MG63 (cell line): Measurements from ENCODE around the gene MBD3L2B. TPM values are rescaled to one million over a fixed set of nuclear protein-coding genes. Genes with fewer than 3 reads are reported as not detected.
"Not testable (repeated sequence)": the region's sequence is repeated elsewhere in the genome, so short reads cannot be mapped to it uniquely, and the experiment has no call there.

Experiments
- DNase-seq: peaks from one replicate; pipeline ENCODE4 v3.0.0-alpha.2; 2020
- H3K27me3 ChIP-seq: fragments of 250-450 bp; sonication (Bioruptor Pico); 2 replicates; pipeline ENCODE4 v1.5.1; 2020; ENCODE audit warnings: mild to moderate bottlenecking, moderate library complexity
- H3K36me3 ChIP-seq: fragments of 250-450 bp; sonication (Bioruptor Pico); 2 replicates; pipeline ENCODE4 v1.5.1; 2020; ENCODE audit warnings: mild to moderate bottlenecking, moderate library complexity
- H3K4me3 ChIP-seq: fragments of 250-450 bp; sonication (Bioruptor Pico); 2 replicates; pipeline ENCODE4 v1.5.1; 2020; ENCODE audit warnings: mild to moderate bottlenecking, moderate library complexity
- H3K9me3 ChIP-seq: fragments of 250-450 bp; sonication (Bioruptor Pico); 2 replicates; pipeline ENCODE4 v1.5.1; 2020; ENCODE audit warnings: mild to moderate bottlenecking, moderate library complexity
- total RNA-seq: library from RNA; depleted of rRNA; stranded (reverse); fragments of >200 nt; shearing (Covaris generic); gene quantifications from 2 replicates; pipeline ENCODE4 v1.2.3, GENCODE V29; 2014; ENCODE audit warnings: low replicate concordance

Gene MBD3L2B
- total RNA-seq, 1 experiment from 2014 or later = not detected

GRCh38 chr19:7040079-7040478 lies 18.8 kb upstream of the MBD3L2B start, which contains the start of gene MBD3L4:
TSS of gene MBD3L4 (minus strand) at chr19:7040179. CDS start at chr19:7040144, 35 bp downstream.
- H3K4me3 ChIP-seq, H3K36me3 ChIP-seq, H3K27me3 ChIP-seq, H3K9me3 ChIP-seq, DNase-seq: not testable (repeated sequence)

GRCh38 chr19:7030278-7030677 lies 9.0 kb upstream of the MBD3L2B start, which contains the start of gene MBD3L5:
TSS of gene MBD3L5 (plus strand) at chr19:7030578. CDS start at chr19:7030612, 34 bp downstream.
- not testable (repeated sequence) for DNase-seq, H3K9me3 ChIP-seq

GRCh38 chr19:7028790-7029189 lies 7.6 kb upstream of the MBD3L2B start:
- DNase-seq, H3K36me3 ChIP-seq, H3K27me3 ChIP-seq, H3K9me3 ChIP-seq, H3K4me3 ChIP-seq: not testable (repeated sequence)

More at GRCh38 chr19:7030278-7030677, 9.0 kb upstream of the MBD3L2B start, which contains the start of gene MBD3L5:
- H3K4me3 ChIP-seq, H3K27me3 ChIP-seq, H3K36me3 ChIP-seq: not testable (repeated sequence)

DNA sequence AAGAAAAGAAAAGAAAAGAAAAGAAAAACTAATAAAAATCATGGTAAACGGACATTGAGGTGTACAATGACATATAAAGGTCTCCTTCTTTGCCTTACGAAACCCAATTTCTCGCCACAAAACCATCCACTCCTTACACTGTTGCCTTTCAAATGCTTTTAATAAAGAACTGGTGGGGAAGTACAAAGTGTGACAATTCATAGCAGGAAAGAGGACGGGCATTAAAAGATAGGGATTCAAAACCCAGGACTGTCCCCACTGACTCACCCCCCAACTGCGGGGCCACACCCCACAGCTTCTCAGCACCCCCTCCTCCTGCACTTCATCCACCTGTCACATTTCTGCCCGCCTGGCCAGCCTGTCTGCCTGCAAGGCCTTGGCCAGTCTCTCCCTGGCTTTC lies 2.4 kb downstream of the MBD3L2B start:
- DNase-seq = no peak
- H3K9me3 ChIP-seq = peaks cover 10% of the 10 kb centered on the region
- H3K27me3 ChIP-seq = no peaks in the 10 kb centered on the region
- H3K4me3 ChIP-seq = no peak overlapping the region
- no peaks in the 10 kb centered on the region for H3K36me3 ChIP-seq

DNA sequence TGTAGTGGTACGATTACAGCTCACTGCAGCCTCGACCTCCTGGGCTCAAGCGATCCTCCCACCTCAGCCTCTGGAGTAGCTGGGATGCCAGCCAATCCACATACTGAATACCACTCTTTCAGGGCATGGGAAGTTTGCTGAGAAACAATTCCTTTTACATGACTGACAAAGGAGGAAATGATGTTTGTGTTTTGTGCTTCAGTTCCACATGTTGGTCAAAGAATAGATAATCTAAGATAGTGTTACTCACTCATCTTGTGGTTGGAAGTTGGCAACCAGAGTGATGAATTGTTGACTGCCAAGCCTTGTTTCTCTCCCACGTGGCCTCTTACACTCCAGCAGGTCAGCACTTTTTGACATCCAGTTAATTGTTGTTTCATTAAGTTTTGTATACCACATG lies 7.6 kb downstream of the MBD3L2B start:
- no peak overlapping the region for H3K4me3 ChIP-seq

GRCh38 chr19:7010722-7011593 lies 10.3 kb downstream of the MBD3L2B start:
- Histone ChIP-seq H3K27me3 (no peaks in the 10 kb centered on the region), H3K9me3 (peaks cover 12% of the 10 kb centered on the region), H3K36me3 (no peaks in the 10 kb centered on the region), H3K4me3 (no peak overlapping the region)
- no peak for DNase-seq

More for the DNA sequence above, 7.6 kb downstream of the MBD3L2B start:
- Histone ChIP-seq H3K9me3 (peaks cover 12% of the 10 kb centered on the region), H3K36me3 (no peaks in the 10 kb centered on the region), H3K27me3 (no peaks in the 10 kb centered on the region)
- peak; percentile 84 for DNase-seq

- Histone ChIP-seq H3K4me3 (no peak overlapping the region), H3K27me3 (no peaks in the 10 kb centered on the region; the same call in 1 of the 2 replicates), H3K9me3 (0 out of 2 replicates have a peak, but pooled peaks cover 2% of the 10 kb centered on the region), H3K36me3 (no peaks in the 10 kb centered on the region)
- DNase-seq = no peak
Observed at GRCh38 chr19:7007859-7008258, 13.4 kb downstream of the MBD3L2B start.

DNA sequence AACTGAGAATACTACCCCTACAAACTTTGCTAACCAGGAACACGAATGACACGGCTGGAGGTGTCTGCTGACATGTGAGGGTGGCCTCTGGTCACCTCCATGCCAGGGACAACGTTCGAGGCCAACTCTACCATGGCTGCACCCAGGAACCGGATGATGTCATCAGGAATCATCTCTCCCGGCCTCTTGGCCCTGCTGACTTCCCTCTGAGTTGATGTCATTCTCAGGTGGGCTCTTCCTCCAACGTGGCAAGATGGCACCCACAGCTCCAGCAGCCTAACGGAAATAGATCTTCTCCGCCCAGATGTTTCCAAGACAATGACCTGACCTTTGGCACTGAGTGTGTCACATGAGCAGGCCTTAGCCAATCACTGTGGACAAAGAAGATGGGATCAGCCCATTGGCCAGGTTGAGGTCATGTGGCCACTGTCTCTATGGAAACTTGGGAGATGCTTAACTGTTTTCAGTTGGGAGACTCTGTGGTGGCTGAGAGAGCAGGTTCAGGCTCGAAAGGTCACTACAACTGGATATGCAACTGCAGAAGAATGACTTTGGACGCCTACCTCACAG lies 15.0 kb downstream of the MBD3L2B start:
- Histone ChIP-seq H3K9me3 (no peaks in the 10 kb centered on the region), H3K27me3 (peaks cover 7% of the 10 kb centered on the region), H3K36me3 (no peaks in the 10 kb centered on the region), H3K4me3 (no peak overlapping the region)
- DNase-seq = no peak

DNA sequence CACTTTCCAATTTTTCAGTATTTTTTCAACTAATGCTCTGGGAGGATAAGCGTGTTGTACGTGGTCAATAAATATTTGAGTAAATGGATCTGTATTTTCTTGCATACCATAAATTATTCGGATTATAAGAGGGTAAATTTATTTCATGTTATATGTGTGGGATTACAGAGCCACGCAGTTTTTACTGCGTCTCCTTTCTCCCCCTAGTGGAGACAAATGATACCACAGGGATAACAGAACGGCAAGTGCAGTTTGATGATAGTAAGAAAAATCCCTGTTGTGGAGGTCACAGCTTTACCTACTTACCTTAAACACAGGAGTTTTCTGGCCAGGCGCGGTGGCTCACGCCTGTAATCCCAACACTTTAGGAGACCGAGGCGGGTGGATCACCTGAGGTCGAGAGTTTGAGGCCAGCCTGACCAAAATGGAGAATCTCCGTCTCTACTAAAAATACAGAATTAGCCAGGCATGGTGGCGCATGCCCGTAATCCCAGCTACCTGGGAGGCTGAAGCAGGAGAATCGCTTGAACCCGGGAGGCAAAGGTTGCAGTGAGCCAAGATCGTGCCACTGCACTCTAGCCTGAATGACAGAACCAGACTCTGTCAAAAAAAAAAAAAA lies 16.8 kb downstream of the MBD3L2B start:
- H3K9me3 ChIP-seq = no peaks in the 10 kb centered on the region; the same call in none of the 2 replicates
- no peaks in the 10 kb centered on the region for H3K36me3 ChIP-seq
- DNase-seq = peak; percentile 11
- peaks cover 7% of the 10 kb centered on the region for H3K27me3 ChIP-seq
- H3K4me3 ChIP-seq = no peak overlapping the region

DNA sequence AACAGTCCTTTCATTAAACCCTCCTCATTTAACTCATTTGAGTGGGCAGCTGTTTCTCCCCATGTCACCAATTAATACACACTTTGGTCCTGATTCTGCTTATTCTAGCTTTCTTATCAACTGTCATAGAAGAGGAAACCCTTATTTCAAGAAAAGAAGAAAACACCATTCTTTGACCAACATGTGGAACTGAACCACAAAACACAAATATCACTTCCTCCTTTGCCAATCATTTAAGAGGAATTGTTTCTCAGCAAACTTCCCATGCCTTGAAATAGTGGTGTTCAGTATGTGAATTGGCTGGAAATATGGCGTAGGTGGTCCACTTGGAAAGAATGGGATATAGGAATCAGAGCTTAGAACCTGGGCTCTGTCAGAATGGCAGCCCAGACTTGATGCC lies 20.4 kb downstream of the MBD3L2B start:
- Histone ChIP-seq H3K27me3 (peaks cover 7% of the 10 kb centered on the region), H3K36me3 (no peaks in the 10 kb centered on the region), H3K9me3 (peaks cover 2% of the 10 kb centered on the region), H3K4me3 (no peak overlapping the region)
- no peak for DNase-seq

GRCh38 chr19:7000333-7000732 lies 20.9 kb downstream of the MBD3L2B start:
- DNase-seq = no peak
- Histone ChIP-seq H3K36me3 (no peaks in the 10 kb centered on the region), H3K9me3 (peaks cover 2% of the 10 kb centered on the region), H3K4me3 (no peak overlapping the region), H3K27me3 (peaks cover 7% of the 10 kb centered on the region)

GRCh38 chr19:6999933-7000332 lies 21.3 kb downstream of the MBD3L2B start:
- H3K27me3 ChIP-seq = peaks cover 7% of the 10 kb centered on the region
- no peaks in the 10 kb centered on the region for H3K36me3 ChIP-seq
- peaks cover 2% of the 10 kb centered on the region for H3K9me3 ChIP-seq
- no peak for DNase-seq
- H3K4me3 ChIP-seq = no peak overlapping the region

GRCh38 chr19:6997679-6998445 lies 23.4 kb downstream of the MBD3L2B start:
- H3K4me3 ChIP-seq = no peak overlapping the region
- H3K27me3 ChIP-seq = peaks cover 7% of the 10 kb centered on the region; the same call in 1 of the 2 replicates
- H3K36me3 ChIP-seq = no peaks in the 10 kb centered on the region
- DNase-seq = no peak
- peaks cover 2% of the 10 kb centered on the region for H3K9me3 ChIP-seq

DNA sequence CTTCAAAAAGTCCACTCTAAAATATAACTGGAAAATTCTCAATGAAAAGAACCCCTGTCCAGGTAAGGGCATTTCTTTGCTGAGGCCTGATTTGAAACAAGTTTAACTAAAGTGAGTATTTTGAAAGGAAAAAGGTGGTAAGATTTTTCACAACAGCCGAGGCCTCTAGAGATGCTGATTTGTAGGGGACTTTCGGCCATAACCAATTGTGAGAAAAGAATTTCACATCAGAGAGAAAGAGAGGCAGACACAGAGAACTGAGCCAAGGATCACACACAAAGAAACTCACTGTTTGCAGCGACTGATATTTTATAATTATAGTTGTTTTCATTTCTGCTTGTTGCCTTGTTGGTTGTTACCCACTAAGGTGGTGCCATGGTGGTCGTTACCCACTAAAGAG lies 24.4 kb downstream of the MBD3L2B start:
- Histone ChIP-seq H3K36me3 (no peaks in the 10 kb centered on the region), H3K9me3 (peaks cover 2% of the 10 kb centered on the region), H3K4me3 (no peak overlapping the region), H3K27me3 (no peaks in the 10 kb centered on the region; the same call in 1 of the 2 replicates)
- DNase-seq = no peak

GRCh38 chr19:6995054-6995453 lies 26.2 kb downstream of the MBD3L2B start:
- H3K27me3 ChIP-seq = peaks cover 3% of the 10 kb centered on the region; the same call in 1 of the 2 replicates
- no peaks in the 10 kb centered on the region for H3K36me3 ChIP-seq
- DNase-seq = no peak
- H3K9me3 ChIP-seq = peaks cover 2% of the 10 kb centered on the region; the same call in 1 of the 2 replicates
- H3K4me3 ChIP-seq = no peak overlapping the region

DNA sequence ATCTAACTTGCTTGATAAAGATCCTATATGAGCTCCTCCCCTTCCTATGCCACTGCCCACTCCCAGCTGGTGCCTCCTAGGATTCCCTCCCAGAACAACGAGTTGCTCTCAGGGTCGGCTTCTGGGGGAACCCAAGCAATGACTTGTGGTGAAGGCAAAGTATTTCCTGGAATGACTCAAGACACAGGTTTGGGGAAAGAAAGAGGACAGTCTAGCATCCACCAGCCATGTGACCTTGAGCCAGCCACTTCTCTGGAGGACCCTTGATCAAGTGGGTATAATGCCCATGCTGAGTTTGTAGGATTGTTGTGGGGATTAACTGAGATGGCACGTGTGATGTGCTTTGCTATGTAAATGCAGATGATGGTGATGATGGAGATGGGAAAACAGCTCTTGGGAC lies 33.0 kb downstream of the MBD3L2B start:
- H3K4me3 ChIP-seq = no peak overlapping the region
- no peaks in the 10 kb centered on the region for H3K36me3 ChIP-seq
- peaks cover 29% of the 10 kb centered on the region for H3K9me3 ChIP-seq
- DNase-seq = no peak
- peaks cover 26% of the 10 kb centered on the region for H3K27me3 ChIP-seq
